ENCODE data around the gene RIBC2.

Gene RIBC2

GRCh38 chr22:45480717-45481116 lies 67.2 kb downstream of the RIBC2 start:
- TF ChIP-seq CTCF (IDR thresholded peaks at IDR 0.05; ENCODE audit: low read depth, low read length, missing control alignments), result no peak
- DNase-seq (ENCODE audit: low read depth), result no peak
- H3K4me3 ChIP-seq (ENCODE audit: low read depth, low read length), result no peak overlapping the region

GRCh38 chr22:45481661-45482060 lies 68.2 kb downstream of the RIBC2 start:
- no peak overlapping the region for H3K4me3 ChIP-seq (ENCODE audit: low read depth, low read length)
- DNase-seq (ENCODE audit: low read depth), result no peak
- TF ChIP-seq CTCF (IDR thresholded peaks at IDR 0.05; ENCODE audit: low read depth, low read length, missing control alignments), result no peak
